GM19351 (cell line): ENCODE data around the gene PPARG.

ENCODE experiments used
- ATAC-seq: cut with Tn5 transposase; IDR thresholded peaks from one replicate; pipeline ENCODE4 v1.9.1; 2021; ENCODE audit warnings: mild to moderate bottlenecking, moderate library complexity; ENCODE audit not compliant: unreplicated experiment

PPARG gene

GRCh38 chr3:12308517-12308916 is 19.6 kb downstream of the PPARG start:
- ATAC-seq, result no peak

- no peak for ATAC-seq
Observed at GRCh38 chr3:12309716-12310115, 20.8 kb downstream of the PPARG start.

GRCh38 chr3:12312010-12312409 is 23.1 kb downstream of the PPARG start:
- ATAC-seq, result no peak

GRCh38 chr3:12313519-12313918 is 24.6 kb downstream of the PPARG start:
- no peak for ATAC-seq

GRCh38 chr3:12316253-12316652 is 27.4 kb downstream of the PPARG start:
- ATAC-seq, result no peak

- no peak for ATAC-seq
Observed at GRCh38 chr3:12316729-12317351, 28.0 kb downstream of the PPARG start.

GRCh38 chr3:12317914-12318313 is 29.0 kb downstream of the PPARG start:
- ATAC-seq, result no peak

- ATAC-seq, result no peak
Observed at GRCh38 chr3:12318758-12319621, 30.1 kb downstream of the PPARG start.

- ATAC-seq, result no peak
Observed at GRCh38 chr3:12321015-12321414, 32.1 kb downstream of the PPARG start.

GRCh38 chr3:12323237-12323636 is 34.4 kb downstream of the PPARG start:
- ATAC-seq, result no peak

GRCh38 chr3:12325586-12326515 is 37.0 kb downstream of the PPARG start:
- no peak for ATAC-seq

- no peak for ATAC-seq
Observed at GRCh38 chr3:12327021-12327420, 38.2 kb downstream of the PPARG start.

GRCh38 chr3:12328132-12328836 is 39.4 kb downstream of the PPARG start:
- no peak for ATAC-seq

GRCh38 chr3:12328837-12329462 is 40.1 kb downstream of the PPARG start:
- no peak for ATAC-seq

- no peak for ATAC-seq
Observed at GRCh38 chr3:12334786-12335185, 45.9 kb downstream of the PPARG start.

- ATAC-seq, result no peak
Observed at GRCh38 chr3:12335421-12335820, 46.6 kb downstream of the PPARG start.

- ATAC-seq, result no peak
Observed at GRCh38 chr3:12336099-12336498, 47.2 kb downstream of the PPARG start.

GRCh38 chr3:12338595-12339546 is 50.0 kb downstream of the PPARG start:
- no peak for ATAC-seq
